ENCODE measurements around the gene PTCHD4.

DNA sequence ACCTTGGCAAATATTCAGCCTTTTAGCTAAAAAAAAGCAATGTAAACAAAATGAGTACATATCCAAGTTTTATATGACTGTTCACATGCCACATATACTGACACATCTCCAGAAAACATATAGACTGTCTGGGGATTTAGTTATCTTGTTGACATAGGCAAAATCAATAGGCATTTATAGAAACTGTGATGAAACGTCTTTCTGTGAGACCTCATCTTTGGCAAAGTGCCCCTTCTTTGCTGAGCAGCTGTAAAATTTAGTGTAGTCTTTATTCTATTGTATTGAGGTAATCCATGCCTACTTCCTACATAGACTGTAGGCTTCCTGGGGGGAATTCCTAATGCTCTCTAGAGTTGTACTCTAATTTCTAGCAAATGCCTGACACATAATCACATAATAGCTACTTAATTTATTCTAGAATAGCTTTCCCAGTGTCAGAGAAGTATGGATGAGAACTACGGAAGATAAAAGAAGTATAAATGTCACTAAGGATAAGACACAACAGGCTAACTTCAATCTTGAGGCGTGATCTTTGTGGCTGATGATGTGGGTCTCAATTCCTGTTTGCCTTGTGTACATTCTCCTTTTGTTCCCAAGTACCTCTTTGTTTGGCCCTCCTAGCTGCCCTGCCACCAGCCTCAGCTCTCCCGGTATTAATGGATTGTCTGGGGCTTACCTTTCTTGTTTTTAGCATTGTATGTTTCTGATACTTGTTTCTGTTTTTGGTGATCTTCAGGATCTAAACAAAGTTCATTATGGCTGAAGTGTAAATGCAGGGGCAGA, 30.6 kb downstream of the PTCHD4 start:
- TF ChIP-seq, protein P1, sequence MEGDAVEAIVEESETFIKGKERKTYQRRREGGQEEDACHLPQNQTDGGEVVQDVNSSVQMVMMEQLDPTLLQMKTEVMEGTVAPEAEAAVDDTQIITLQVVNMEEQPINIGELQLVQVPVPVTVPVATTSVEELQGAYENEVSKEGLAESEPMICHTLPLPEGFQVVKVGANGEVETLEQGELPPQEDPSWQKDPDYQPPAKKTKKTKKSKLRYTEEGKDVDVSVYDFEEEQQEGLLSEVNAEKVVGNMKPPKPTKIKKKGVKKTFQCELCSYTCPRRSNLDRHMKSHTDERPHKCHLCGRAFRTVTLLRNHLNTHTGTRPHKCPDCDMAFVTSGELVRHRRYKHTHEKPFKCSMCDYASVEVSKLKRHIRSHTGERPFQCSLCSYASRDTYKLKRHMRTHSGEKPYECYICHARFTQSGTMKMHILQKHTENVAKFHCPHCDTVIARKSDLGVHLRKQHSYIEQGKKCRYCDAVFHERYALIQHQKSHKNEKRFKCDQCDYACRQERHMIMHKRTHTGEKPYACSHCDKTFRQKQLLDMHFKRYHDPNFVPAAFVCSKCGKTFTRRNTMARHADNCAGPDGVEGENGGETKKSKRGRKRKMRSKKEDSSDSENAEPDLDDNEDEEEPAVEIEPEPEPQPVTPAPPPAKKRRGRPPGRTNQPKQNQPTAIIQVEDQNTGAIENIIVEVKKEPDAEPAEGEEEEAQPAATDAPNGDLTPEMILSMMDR (IDR thresholded peaks at IDR 0.05; ENCODE audit: insufficient read depth, low read depth, low read length) = no peak
- no peak for TF ChIP-seq EZH2 (IDR thresholded peaks at IDR 0.05; ENCODE audit: insufficient read depth, low read length)
